ENCODE data around the gene FOXP2.

GRCh38 chr7:114659409-114660125 lies 245.0 kb downstream of the FOXP2 start:
- TF ChIP-seq CTCF (conservative IDR thresholded peaks at IDR 0.05; ENCODE audit: low read length) (no peak), EZH2phosphoT487 (IDR thresholded peaks at IDR 0.05; ENCODE audit: borderline replicate concordance) (no peak)

Data from Loucy (cell line).